ENCODE data around the gene MXD3.
"Not testable (repeated sequence)": the region's sequence is repeated elsewhere in the genome, so short reads cannot be mapped to it uniquely, and the experiment has no call there.

Gene MXD3

GRCh38 chr5:177311723-177312648 is at the start of gene MXD3:
Gene MXD3, minus strand, starts transcription at chr5:177311898. Its CDS starts 68 bp downstream, at chr5:177311830.
- Mint-ChIP-seq H3K9me3 (no peaks in the 10 kb centered on the region), H3K27me3 (ENCODE audit: low read depth) (no peaks in the 10 kb centered on the region), H3K4me3 (peak within 1 kb of the TSS; percentile 85 to 89 (median 87)), H3K36me3 (ENCODE audit: low read depth) (peaks cover under 1% of the 10 kb centered on the region), H3K4me1 (peaks cover 23% of the 10 kb centered on the region), H3K27ac (peak within 1 kb of the TSS; percentile 4 to 69 (median 60))
- TF ChIP-seq CTCF (IDR thresholded peaks at IDR 0.05; ENCODE audit: unreplicated experiment in 3 of 3) = no peak

GRCh38 chr5:177360740-177361139 is 49.0 kb upstream of the MXD3 start:
- H3K9me3 Mint-ChIP-seq; H3K36me3 Mint-ChIP-seq (ENCODE audit: low read depth); H3K27ac Mint-ChIP-seq; H3K4me1 Mint-ChIP-seq: not testable (repeated sequence)
- peaks cover 11% of the 10 kb centered on the region for H3K27me3 Mint-ChIP-seq (ENCODE audit: low read depth)
- peak overlapping the region in 1 of 3 experiments; percentile 5 for H3K4me3 Mint-ChIP-seq

- peak overlapping the region in 1 of 3 experiments; percentile 5 for H3K27ac Mint-ChIP-seq
- no peak overlapping the region for H3K4me3 Mint-ChIP-seq
- H3K4me1 Mint-ChIP-seq = peaks cover 5% of the 10 kb centered on the region
- H3K9me3 Mint-ChIP-seq = no peaks in the 10 kb centered on the region
- TF ChIP-seq CTCF (IDR thresholded peaks at IDR 0.05; ENCODE audit: unreplicated experiment in 3 of 3) = no peak
- peaks cover 11% of the 10 kb centered on the region for H3K27me3 Mint-ChIP-seq (ENCODE audit: low read depth)
- H3K36me3 Mint-ChIP-seq (ENCODE audit: low read depth) = no peaks in the 10 kb centered on the region
These were observed 48.2 kb upstream of the MXD3 start for GRCh38 chr5:177359860-177360259.

- peaks cover 11% of the 10 kb centered on the region for H3K27me3 Mint-ChIP-seq (ENCODE audit: low read depth)
- H3K4me1 Mint-ChIP-seq = peaks cover 5% of the 10 kb centered on the region
- no peaks in the 10 kb centered on the region for H3K36me3 Mint-ChIP-seq (ENCODE audit: low read depth)
- no peak for TF ChIP-seq CTCF (IDR thresholded peaks at IDR 0.05; ENCODE audit: unreplicated experiment in 3 of 3)
- no peaks in the 10 kb centered on the region for H3K9me3 Mint-ChIP-seq
- H3K4me3 Mint-ChIP-seq = no peak overlapping the region
- H3K27ac Mint-ChIP-seq = peak overlapping the region in 1 of 3 experiments; percentile 46
These were observed 47.8 kb upstream of the MXD3 start for GRCh38 chr5:177359451-177359851.

GRCh38 chr5:177358370-177358819 is 46.7 kb upstream of the MXD3 start:
- Mint-ChIP-seq H3K27ac (no peak overlapping the region), H3K9me3 (no peaks in the 10 kb centered on the region), H3K4me1 (peaks cover 5% of the 10 kb centered on the region), H3K36me3 (ENCODE audit: low read depth) (no peaks in the 10 kb centered on the region), H3K4me3 (no peak overlapping the region), H3K27me3 (ENCODE audit: low read depth) (peaks cover 10% of the 10 kb centered on the region)
- TF ChIP-seq CTCF (IDR thresholded peaks at IDR 0.05; ENCODE audit: unreplicated experiment in 3 of 3) = no peak

- peaks cover 5% of the 10 kb centered on the region for H3K4me1 Mint-ChIP-seq
- no peak for TF ChIP-seq CTCF (IDR thresholded peaks at IDR 0.05; ENCODE audit: unreplicated experiment in 3 of 3)
These were observed 46.0 kb upstream of the MXD3 start, which contains the start of gene RGS14 for GRCh38 chr5:177357459-177358351. Gene RGS14, plus strand, starts transcription at chr5:177357924. Its CDS starts 101 bp downstream, at chr5:177358025.

More at GRCh38 chr5:177357459-177358351, 46.0 kb upstream of the MXD3 start, which contains the start of gene RGS14:
- Mint-ChIP-seq H3K36me3 (ENCODE audit: low read depth) (no peaks in the 10 kb centered on the region), H3K27ac (no peak within 1 kb of the TSS), H3K4me3 (no peak within 1 kb of the TSS), H3K9me3 (no peaks in the 10 kb centered on the region), H3K27me3 (ENCODE audit: low read depth) (peaks cover 5% of the 10 kb centered on the region)
